ENCODE measurements around the gene TIGD2. TPM values are rescaled to one million over a fixed set of nuclear protein-coding genes. Genes with fewer than 3 reads are reported as not detected.

Gene TIGD2
- total RNA-seq, 1 donor from 2014 or later: 9.2 TPM

GRCh38 chr4:89099471-89099870 is 11.9 kb upstream of the TIGD2 start:
- Mint-ChIP-seq H3K27ac (no peak overlapping the region), H3K4me3 (ENCODE audit: low read depth) (no peak overlapping the region), H3K4me1 (ENCODE audit: low read depth) (no peaks in the 10 kb centered on the region), H3K9me3 (ENCODE audit: low read depth) (no peaks in the 10 kb centered on the region), H3K36me3 (ENCODE audit: insufficient read depth) (no peaks in the 10 kb centered on the region), H3K27me3 (peaks cover 3% of the 10 kb centered on the region)
- TF ChIP-seq, protein P1, sequence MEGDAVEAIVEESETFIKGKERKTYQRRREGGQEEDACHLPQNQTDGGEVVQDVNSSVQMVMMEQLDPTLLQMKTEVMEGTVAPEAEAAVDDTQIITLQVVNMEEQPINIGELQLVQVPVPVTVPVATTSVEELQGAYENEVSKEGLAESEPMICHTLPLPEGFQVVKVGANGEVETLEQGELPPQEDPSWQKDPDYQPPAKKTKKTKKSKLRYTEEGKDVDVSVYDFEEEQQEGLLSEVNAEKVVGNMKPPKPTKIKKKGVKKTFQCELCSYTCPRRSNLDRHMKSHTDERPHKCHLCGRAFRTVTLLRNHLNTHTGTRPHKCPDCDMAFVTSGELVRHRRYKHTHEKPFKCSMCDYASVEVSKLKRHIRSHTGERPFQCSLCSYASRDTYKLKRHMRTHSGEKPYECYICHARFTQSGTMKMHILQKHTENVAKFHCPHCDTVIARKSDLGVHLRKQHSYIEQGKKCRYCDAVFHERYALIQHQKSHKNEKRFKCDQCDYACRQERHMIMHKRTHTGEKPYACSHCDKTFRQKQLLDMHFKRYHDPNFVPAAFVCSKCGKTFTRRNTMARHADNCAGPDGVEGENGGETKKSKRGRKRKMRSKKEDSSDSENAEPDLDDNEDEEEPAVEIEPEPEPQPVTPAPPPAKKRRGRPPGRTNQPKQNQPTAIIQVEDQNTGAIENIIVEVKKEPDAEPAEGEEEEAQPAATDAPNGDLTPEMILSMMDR (IDR thresholded peaks at IDR 0.05; ENCODE audit: unreplicated experiment): no peak
- no peak for DNase-seq (ENCODE audit: low spot score, unreplicated experiment)

- no peak overlapping the region for H3K27ac Mint-ChIP-seq
- no peaks in the 10 kb centered on the region for H3K9me3 Mint-ChIP-seq (ENCODE audit: low read depth)
- peaks cover 3% of the 10 kb centered on the region for H3K27me3 Mint-ChIP-seq
- no peak overlapping the region for H3K4me3 Mint-ChIP-seq (ENCODE audit: low read depth)
- TF ChIP-seq, protein P1 (IDR thresholded peaks at IDR 0.05; ENCODE audit: unreplicated experiment): no peak
- H3K4me1 Mint-ChIP-seq (ENCODE audit: low read depth): no peaks in the 10 kb centered on the region
- H3K36me3 Mint-ChIP-seq (ENCODE audit: insufficient read depth): no peaks in the 10 kb centered on the region
- DNase-seq (ENCODE audit: low spot score, unreplicated experiment): no peak
These were observed 10.5 kb upstream of the TIGD2 start for GRCh38 chr4:89100853-89101252.

DNA sequence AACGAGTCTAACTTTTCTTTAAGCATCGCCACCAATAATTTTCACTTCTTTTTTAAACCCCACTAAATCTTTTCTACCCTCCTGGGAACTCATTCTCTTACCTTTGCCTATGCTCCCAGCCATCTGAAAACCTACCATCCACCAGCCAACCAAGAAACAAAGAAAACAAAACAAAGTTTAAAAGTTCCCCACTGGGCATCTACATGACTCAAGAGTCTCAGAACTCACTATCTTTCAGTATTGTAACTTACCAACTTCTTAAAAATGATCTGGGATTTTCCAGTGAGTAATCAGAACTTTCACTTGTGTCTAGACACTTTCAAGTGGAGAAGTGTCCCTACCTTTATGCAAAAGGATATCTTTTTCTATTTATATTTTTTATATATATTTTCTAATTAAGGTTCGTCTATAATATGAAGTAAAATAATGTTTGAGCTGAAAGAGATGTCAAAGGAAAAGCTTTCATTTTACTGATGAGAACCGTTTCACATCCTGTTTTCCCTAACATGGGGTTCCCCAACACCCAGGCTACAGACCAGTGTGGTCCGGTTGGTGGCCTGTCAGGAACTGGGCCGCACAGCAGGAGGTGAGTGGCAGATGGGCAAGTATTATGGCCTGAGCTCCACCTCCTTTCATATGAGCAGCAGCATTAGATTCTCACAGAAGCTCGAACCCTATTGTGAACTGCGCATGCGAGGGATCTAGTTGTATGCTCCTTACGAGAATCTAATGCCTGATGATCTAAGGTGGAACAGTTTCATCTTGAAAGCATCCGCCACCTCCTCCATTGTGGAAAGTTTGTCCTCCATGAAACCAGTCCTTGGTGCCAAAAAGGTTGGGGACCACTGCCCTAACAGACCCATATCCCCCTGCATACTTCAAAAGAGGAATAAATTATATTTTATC is 9.8 kb upstream of the TIGD2 start:
- Mint-ChIP-seq H3K4me3 (ENCODE audit: low read depth) (no peak overlapping the region), H3K27ac (no peak overlapping the region), H3K9me3 (ENCODE audit: low read depth) (no peaks in the 10 kb centered on the region), H3K27me3 (peaks cover 3% of the 10 kb centered on the region), H3K4me1 (ENCODE audit: low read depth) (no peaks in the 10 kb centered on the region), H3K36me3 (ENCODE audit: insufficient read depth) (no peaks in the 10 kb centered on the region)
- no peak for DNase-seq (ENCODE audit: low spot score, unreplicated experiment)
- TF ChIP-seq, protein P1 (IDR thresholded peaks at IDR 0.05; ENCODE audit: unreplicated experiment): no peak

DNA sequence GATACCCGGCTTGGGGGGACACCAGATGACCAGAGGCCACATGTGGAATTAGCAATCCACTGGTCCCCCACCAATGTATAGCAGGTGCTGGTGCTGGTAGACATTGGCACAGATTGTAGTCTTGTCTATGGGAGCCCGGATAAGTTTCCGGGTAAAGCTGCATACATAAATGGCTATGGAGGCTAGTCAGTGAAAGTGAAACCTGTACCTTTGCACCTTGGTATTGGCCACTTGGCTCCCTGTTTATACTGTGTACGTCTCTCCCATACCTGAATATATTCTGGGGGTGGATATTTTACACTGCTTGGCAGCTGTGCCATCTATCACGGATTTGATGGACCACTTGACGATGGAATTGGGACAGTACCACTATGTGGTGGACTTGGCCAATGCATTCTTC is 5.6 kb upstream of the TIGD2 start:
- no peaks in the 10 kb centered on the region for H3K9me3 Mint-ChIP-seq (ENCODE audit: low read depth)
- no peak overlapping the region for H3K27ac Mint-ChIP-seq
- H3K4me3 Mint-ChIP-seq (ENCODE audit: low read depth): no peak overlapping the region
- no peaks in the 10 kb centered on the region for H3K36me3 Mint-ChIP-seq (ENCODE audit: insufficient read depth)
- no peak for DNase-seq (ENCODE audit: low spot score, unreplicated experiment)
- peaks cover 5% of the 10 kb centered on the region for H3K4me1 Mint-ChIP-seq (ENCODE audit: low read depth)
- peaks cover 21% of the 10 kb centered on the region for H3K27me3 Mint-ChIP-seq
- TF ChIP-seq, protein P1 (IDR thresholded peaks at IDR 0.05; ENCODE audit: unreplicated experiment): no peak

DNA sequence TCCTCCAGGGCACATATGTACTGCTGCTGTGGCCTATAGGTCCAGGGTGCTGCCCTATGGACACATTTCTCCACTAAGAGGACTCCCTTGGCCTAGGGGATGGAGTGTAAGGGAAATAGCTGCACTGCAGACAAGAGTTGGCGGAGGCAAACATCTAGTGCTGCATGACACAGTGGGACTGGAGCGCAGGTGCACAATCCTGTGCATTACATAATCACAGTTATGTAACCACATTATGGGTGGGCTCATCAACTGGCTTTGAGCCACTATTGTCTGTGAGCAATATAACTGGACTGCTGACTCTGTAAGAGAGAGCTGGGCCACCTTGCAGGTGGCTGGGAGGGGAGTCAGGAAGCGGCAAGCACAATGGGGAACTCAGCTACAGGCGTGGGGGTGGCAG is 3.2 kb upstream of the TIGD2 start:
- Mint-ChIP-seq H3K27ac (no peak overlapping the region), H3K9me3 (ENCODE audit: low read depth) (no peaks in the 10 kb centered on the region), H3K36me3 (ENCODE audit: insufficient read depth) (peaks cover 2% of the 10 kb centered on the region), H3K4me3 (ENCODE audit: low read depth) (peak overlapping the region; percentile 3), H3K4me1 (ENCODE audit: low read depth) (peaks cover 16% of the 10 kb centered on the region), H3K27me3 (peaks cover 21% of the 10 kb centered on the region)
- TF ChIP-seq, protein P1 (IDR thresholded peaks at IDR 0.05; ENCODE audit: unreplicated experiment): no peak
- DNase-seq (ENCODE audit: low spot score, unreplicated experiment): no peak

Data from progenitor cell of endocrine pancreas (in vitro differentiated cells).